ENCODE results near the gene C19orf25. TPM values are rescaled to one million over a fixed set of nuclear protein-coding genes. Genes with fewer than 3 reads are reported as not detected.

The C19orf25 gene
- total and polyA plus RNA-seq, 2 of the 13 experiments (the other 11 are each of a cell fraction or from before 2014, with no cell fraction given), result 14.2 to 32.4 TPM

GRCh38 chr19:1424192-1424955, 54.6 kb downstream of the C19orf25 start (continued):
- no peak for TF ChIP-seq ARID2 (CRISPR knock-in tag; IDR thresholded peaks at IDR 0.05; ENCODE audit: borderline replicate concordance)
- 0 out of 2 replicates have a peak, but pooled peaks have one; percentile 23 for TF ChIP-seq DNMT1 (CRISPR knock-in tag; IDR thresholded peaks at IDR 0.05)
- 0 out of 2 replicates have a peak, but pooled peaks have one; percentile 54 for TF ChIP-seq ZNF44 (CRISPR knock-in tag; IDR thresholded peaks at IDR 0.05)
- no peak for TF ChIP-seq PRDM4 (CRISPR knock-in tag; IDR thresholded peaks at IDR 0.05; ENCODE audit: borderline replicate concordance)
- TF ChIP-seq ZNF607 (CRISPR knock-in tag; IDR thresholded peaks at IDR 0.05; ENCODE audit: borderline replicate concordance), result 0 out of 2 replicates have a peak, but pooled peaks have one; percentile 27
- TF ChIP-seq PREB (CRISPR knock-in tag; IDR thresholded peaks at IDR 0.05), result no peak
- TF ChIP-seq ZNF784 (CRISPR knock-in tag; IDR thresholded peaks at IDR 0.05; ENCODE audit: borderline replicate concordance), result no peak; the same call in 1 of the 2 replicates
- 0 out of 2 replicates have a peak, but pooled peaks have one; percentile 39 for TF ChIP-seq MAZ (IDR thresholded peaks at IDR 0.05; ENCODE audit: borderline replicate concordance, low read depth, low read length)
- peak; percentile 91 for TF ChIP-seq MAZ (CRISPR knock-in tag; IDR thresholded peaks at IDR 0.05; ENCODE audit: low read depth)
- no peak for TF ChIP-seq ATF4 (CRISPR knock-in tag; IDR thresholded peaks at IDR 0.05)
- TF ChIP-seq MTERF4 (CRISPR knock-in tag; IDR thresholded peaks at IDR 0.05), result no peak
- TF ChIP-seq BATF2 (CRISPR knock-in tag; IDR thresholded peaks at IDR 0.05), result no peak
- peak; percentile 81 for TF ChIP-seq ZNF18 (CRISPR knock-in tag; IDR thresholded peaks at IDR 0.05; ENCODE audit: insufficient replicate concordance)
- TF ChIP-seq RORA (CRISPR knock-in tag; IDR thresholded peaks at IDR 0.05), result no peak
- TF ChIP-seq MEIS1 (CRISPR knock-in tag; IDR thresholded peaks at IDR 0.05; ENCODE audit: borderline replicate concordance), result peak; percentile 60; the same call in 1 of the 2 replicates
- TF ChIP-seq ZNF546 (CRISPR knock-in tag; conservative IDR thresholded peaks at IDR 0.05), result 0 out of 2 replicates have a peak, but pooled peaks have one; percentile 39
- TF ChIP-seq MEIS2 (CRISPR knock-in tag; IDR thresholded peaks at IDR 0.05), result no peak
